A549 treated with Mapracorat at 1 μM for 4 hours (cell line): ENCODE data around the gene SCML1. TPM values are rescaled to one million over a fixed set of nuclear protein-coding genes. Genes with fewer than 3 reads are reported as not detected.

ENCODE experiments used
- total RNA-seq: library from RNA; stranded (reverse); fragments of 200-300 nt; extraction: Qiagen RNA extraction; gene quantifications from 5 replicates; pipeline ENCODE4 v1.2.3, GENCODE V29; 2022

Gene SCML1, protein sequence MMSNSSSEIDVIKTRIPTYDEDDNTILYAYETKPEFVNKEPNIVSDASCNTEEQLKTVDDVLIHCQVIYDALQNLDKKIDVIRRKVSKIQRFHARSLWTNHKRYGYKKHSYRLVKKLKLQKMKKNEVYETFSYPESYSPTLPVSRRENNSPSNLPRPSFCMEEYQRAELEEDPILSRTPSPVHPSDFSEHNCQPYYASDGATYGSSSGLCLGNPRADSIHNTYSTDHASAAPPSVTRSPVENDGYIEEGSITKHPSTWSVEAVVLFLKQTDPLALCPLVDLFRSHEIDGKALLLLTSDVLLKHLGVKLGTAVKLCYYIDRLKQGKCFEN
- 5.6 to 7.4 TPM (median 6.3 TPM) in 5 replicates for total RNA-seq

DNA sequence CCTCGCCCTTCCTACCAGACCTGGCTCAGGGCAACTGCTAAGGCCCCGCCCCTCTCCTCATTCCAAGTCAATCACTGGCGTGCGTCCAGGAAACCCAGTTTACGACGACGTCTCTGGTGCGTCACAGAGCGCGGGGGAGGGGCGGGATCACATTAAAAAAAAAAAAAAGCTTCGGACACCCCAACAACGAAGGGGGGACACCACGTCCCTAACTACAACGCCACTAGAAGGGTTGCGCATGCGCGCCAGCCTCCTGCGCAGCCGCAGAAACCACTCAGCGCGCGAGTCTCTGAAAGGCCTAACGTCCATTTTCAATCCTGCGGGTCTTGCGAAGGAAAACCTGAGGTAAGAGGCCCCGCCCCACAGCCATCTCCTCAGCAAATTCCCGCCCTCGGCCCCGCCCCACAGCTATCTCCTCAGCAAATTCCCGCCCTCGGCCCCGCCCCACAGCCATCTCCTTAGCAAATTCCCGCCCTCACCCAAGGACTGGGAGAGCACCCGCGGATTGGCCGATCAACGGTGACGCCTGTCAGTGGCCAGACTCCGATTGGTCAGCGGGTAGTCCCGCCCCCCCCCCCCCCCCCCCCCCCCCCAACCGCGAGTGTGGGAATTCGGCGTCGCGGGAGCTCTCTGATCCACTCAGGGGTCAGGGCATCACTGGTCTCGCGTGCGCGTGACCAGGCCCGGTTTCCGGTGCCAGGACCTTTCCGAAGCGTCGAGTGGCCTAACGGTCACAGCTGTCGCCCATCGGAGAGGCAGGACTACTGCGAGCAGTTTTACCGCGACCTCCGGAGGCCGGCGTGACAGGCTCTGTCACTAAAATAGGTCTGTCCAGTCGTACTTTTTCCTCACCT, at the start of gene SCML1:
Gene SCML1, plus strand, starts transcription at position 638 of the 854 bp plus-strand sequence. CDS start 6,694 bp downstream, outside the sequence.

Other genes starting within 250 kb of the SCML1 start
- gene RAI2, start 123.8 kb downstream of the SCML1 start, total RNA-seq = 0.13 to 0.27 TPM (median 0.15 TPM) in 5 replicates